ENCODE data around the gene ATP2B1.
"Not testable (repeated sequence)": the region's sequence is repeated elsewhere in the genome, so short reads cannot be mapped to it uniquely, and the experiment has no call there.

The ATP2B1 gene

DNA sequence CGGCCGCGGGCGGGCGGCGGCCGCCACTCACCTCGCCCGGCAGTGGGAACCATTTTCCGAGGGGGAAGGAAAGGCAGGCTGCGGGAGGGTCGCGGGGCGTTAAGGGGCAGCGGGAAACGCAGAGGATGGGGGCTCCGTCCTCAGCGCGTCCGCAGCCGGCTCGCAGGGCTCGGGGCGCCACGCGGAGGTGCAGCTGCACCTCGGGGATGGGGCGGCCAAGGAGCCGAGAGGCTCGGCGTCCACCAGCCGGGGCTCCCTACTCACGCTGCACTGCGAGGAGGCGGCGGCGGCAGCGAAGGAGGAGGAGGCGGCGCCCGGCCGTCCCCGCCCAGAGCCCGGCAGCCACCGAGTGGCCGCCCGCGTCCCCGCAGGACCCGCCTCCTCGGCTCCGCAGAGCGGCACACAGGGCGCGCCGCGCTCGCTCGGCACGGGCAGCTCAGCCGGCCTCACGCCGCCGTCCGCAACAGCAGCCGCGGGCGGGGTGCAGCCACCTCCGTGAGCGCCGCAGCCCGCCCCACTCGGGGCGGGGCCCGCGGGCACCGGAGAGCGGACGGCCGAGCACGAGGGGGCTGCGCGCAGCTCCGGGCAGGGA lies at the start of gene ATP2B1:
ATP2B1 (minus strand) TSS at position 274 of the 592 bp plus-strand sequence. CDS start 52,952 bp downstream, outside the sequence.
- TF ChIP-seq, protein P1, sequence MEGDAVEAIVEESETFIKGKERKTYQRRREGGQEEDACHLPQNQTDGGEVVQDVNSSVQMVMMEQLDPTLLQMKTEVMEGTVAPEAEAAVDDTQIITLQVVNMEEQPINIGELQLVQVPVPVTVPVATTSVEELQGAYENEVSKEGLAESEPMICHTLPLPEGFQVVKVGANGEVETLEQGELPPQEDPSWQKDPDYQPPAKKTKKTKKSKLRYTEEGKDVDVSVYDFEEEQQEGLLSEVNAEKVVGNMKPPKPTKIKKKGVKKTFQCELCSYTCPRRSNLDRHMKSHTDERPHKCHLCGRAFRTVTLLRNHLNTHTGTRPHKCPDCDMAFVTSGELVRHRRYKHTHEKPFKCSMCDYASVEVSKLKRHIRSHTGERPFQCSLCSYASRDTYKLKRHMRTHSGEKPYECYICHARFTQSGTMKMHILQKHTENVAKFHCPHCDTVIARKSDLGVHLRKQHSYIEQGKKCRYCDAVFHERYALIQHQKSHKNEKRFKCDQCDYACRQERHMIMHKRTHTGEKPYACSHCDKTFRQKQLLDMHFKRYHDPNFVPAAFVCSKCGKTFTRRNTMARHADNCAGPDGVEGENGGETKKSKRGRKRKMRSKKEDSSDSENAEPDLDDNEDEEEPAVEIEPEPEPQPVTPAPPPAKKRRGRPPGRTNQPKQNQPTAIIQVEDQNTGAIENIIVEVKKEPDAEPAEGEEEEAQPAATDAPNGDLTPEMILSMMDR (IDR thresholded peaks at IDR 0.05; ENCODE audit: extremely low read depth, missing control alignments), result no peak
- peak; percentile 95 for DNase-seq (ENCODE audit: low spot score)

DNA sequence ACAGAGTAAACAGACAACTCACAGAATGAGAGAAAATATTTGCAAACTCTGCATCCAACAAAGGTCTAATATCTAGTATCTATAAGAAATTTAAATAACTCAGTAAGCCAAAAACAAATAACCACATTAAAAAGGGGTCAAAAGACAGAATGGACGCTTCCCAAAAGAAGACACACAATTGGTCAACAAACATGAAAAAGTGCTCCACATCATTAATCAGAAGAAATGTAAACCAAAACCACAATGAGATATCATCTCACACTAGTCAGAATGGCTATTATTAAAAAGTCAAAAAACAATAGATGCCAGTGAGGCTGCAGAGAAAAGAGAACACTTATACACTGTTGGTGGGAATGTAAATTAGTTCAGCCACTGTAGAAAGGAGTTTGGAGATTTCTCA lies 49.3 kb upstream of the ATP2B1 start:
- DNase-seq (ENCODE audit: low spot score), result not testable (repeated sequence)

DNA sequence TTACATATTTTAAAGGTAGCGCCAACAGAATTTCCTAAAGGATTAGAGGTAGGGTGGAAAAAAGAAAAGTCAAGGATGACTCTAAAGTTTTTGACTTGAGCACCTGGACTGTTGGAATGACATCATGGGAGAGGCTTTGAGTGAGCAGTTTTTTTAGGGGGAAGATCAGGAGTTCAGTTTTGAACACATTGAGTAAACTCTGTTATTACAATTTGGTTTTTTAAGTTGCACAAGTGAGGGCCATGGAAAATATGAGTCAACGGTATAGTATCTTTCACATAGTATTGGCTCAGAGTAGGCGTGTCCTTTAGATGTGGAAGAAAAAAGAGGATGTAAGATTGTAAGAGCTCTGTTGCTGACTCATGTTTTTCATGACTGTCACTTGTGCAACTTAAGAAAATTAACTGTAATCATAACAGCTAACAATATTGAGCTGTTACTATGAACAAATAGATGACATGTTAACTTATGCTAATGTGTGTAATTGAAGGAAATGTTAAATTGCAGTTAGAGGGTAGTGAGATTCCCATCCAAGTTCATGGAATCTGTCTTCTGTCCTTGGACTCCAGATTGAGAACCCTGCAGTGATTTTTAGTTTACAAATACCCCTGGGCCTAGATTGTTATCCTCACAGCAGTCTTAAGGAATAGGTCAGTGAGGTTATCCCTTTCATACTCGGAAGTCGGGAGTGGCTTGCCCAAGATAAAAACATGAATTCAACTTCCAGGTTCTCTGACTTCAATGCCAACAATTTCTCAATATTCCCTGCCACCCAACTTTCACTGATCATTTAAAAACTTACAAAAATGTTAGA lies 48.2 kb upstream of the ATP2B1 start:
- DNase-seq (ENCODE audit: low spot score), result peak; percentile 79

DNA sequence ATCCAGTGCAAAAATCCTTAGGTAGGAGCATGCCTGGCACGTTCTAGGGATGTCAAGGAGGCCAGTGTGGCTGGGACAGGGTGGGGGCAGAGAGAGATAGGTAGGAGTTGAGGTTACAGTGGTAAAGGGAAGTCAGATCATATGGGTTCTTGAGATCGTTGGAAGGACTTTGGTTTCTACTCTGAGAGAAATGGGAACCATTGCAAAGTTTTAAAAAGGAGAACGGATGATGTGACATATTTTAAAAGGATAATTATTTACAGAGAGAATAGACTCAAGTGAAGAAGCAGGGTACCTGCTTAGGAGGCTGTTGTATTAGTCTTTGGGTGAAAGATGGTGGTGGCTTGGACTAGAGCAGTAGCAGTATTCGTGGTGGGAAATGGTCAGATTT lies 47.6 kb upstream of the ATP2B1 start:
- no peak for DNase-seq (ENCODE audit: low spot score)
- TF ChIP-seq, protein P1 (IDR thresholded peaks at IDR 0.05; ENCODE audit: extremely low read depth, missing control alignments), result no peak

More for the DNA sequence above, 48.2 kb upstream of the ATP2B1 start:
- TF ChIP-seq, protein P1 (IDR thresholded peaks at IDR 0.05; ENCODE audit: extremely low read depth, missing control alignments), result no peak

DNA sequence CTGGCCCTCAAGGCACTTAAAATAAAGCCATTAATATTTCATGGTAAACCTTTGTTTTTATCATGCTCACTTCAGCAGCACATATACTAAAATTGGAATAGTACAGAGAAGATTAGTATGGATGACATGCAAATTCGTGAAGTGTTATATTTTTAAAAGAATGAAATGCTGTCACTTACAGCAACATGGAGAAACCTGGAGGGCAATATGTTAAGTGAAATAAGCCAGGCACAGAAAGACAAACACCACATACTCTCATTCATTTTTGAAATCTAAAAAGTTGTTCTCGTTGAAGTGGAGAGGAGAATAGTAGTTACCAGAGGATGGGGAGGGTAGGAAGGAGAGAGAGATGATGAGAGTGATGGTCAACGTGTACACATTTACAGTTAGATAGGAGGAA lies 45.4 kb upstream of the ATP2B1 start:
- TF ChIP-seq, protein P1 (IDR thresholded peaks at IDR 0.05; ENCODE audit: extremely low read depth, missing control alignments), result no peak
- DNase-seq (ENCODE audit: low spot score), result no peak

DNA sequence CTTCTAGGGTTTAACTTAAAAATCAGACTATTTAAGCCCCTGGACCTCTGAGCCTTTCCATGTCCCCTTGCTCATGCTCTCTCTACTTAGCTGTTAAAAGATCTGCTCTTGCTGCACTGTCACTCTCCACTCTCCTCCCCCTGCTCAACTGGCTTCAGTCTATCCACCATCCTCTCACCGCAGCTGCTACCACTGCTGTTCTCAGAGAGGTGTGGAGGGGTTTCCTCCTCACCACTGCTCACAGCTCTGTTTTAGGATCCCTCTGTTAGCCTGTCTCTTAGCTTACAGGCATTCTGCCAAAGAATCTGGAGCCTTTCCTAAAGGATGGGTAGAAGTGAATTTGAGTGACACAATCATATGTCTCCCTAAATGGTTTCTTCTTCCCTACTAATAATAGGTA lies 43.7 kb upstream of the ATP2B1 start:
- peak; percentile 26 for DNase-seq (ENCODE audit: low spot score)
- TF ChIP-seq, protein P1 (IDR thresholded peaks at IDR 0.05; ENCODE audit: extremely low read depth, missing control alignments), result no peak

DNA sequence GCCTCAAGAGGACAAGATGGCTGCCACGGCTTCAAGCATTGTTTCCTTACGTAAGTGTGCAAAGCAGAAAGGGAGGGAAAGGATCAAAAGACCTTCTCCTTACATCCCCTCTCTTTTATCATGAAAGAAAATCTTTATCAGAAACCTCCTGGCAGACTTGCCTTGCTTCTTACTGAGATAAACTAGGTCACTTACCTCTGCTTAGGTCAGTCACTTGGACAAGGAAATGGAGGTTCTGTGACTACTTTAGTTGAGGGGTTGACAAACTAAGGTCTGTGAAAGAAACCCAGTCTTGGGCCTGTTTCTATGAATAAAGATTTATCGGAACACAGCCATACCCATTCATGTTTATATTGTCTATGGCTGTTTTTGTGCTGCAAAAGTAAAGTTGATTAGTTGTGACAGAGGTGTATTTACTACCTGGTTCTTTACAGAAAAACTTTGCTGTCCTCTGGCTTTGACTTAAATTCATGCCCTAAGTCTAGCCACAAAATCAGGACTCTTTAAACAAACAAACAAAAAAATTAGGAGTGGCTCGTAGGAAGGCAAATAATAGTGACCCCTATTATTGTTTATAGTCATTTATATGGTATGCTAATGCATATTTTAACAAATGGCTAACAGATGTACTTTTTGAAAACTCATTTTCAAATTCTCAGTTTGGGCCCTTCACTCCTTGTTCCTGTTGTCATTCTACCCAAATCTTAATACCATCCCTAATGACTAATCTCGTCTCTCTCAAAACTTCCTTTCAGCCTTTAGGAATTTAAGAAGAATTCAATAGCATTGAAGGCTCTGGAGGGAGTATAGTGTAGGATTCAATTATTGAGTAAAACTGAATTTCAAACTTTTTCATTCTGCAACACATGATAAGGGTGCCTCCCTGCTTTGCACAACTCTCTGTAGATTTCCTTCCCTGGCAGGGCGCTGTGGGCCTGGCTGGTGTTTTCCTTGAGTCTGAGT lies 42.0 kb upstream of the ATP2B1 start:
- TF ChIP-seq, protein P1 (IDR thresholded peaks at IDR 0.05; ENCODE audit: extremely low read depth, missing control alignments), result no peak
- no peak for DNase-seq (ENCODE audit: low spot score)
